ENCODE results near the gene WWOX.

Gene WWOX

DNA sequence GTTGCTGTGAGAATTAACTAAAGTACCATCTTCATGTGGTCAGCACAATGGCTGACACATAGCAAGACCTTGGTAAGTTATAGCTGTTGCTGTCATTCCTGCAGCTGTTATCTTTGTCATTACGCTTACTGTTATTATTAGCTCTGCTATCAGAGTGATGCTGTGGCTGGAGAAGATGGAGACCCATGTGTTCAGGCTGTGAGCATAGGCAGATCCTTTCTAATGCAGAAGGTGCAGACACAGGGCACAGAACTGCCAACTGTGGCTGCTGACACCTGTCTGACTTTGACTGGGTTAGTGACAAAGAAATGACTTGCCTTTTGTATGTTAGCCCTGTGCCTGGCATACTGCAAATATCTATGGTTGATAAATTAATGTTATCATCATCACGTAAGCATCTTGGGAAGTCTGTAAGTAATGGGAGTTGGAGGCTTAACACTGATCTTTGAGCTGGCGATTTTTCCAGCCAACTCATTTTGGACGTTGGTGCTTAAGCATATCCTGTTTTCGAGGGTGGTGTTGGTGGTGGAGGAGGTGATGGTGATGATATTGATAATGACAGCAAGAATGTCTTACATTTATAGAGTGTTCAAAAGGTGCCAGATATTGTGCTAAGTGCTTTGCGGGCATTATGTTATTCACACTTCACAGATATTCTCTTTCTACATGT lies 695.3 kb downstream of the WWOX start:
- TF ChIP-seq, protein P1, sequence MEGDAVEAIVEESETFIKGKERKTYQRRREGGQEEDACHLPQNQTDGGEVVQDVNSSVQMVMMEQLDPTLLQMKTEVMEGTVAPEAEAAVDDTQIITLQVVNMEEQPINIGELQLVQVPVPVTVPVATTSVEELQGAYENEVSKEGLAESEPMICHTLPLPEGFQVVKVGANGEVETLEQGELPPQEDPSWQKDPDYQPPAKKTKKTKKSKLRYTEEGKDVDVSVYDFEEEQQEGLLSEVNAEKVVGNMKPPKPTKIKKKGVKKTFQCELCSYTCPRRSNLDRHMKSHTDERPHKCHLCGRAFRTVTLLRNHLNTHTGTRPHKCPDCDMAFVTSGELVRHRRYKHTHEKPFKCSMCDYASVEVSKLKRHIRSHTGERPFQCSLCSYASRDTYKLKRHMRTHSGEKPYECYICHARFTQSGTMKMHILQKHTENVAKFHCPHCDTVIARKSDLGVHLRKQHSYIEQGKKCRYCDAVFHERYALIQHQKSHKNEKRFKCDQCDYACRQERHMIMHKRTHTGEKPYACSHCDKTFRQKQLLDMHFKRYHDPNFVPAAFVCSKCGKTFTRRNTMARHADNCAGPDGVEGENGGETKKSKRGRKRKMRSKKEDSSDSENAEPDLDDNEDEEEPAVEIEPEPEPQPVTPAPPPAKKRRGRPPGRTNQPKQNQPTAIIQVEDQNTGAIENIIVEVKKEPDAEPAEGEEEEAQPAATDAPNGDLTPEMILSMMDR (IDR thresholded peaks at IDR 0.05; ENCODE audit: control insufficient read depth, extremely low read depth, insufficient read depth) = no peak
- no peak for DNase-seq (ENCODE audit: low read depth)

DNA sequence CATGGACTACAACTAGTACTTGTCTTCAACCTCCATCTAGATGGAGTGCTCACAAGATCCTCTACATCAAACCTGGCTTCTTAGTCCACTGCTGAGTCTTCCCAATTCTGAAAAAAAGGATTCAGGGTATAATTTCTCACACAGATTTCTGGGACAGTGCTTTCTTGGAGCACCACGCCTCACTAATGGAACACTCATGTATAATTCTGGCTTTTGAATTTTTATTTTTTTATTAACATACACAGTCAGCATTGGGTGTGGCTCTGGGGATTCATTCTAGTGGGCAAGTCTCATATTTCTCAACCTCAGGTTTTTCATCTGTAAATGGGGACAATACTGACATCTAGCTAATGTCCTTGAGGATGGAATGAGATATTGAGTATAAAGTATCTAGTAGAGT lies 696.0 kb downstream of the WWOX start:
- no peak for DNase-seq (ENCODE audit: low read depth)
- H3K4me3 ChIP-seq (ENCODE audit: low read depth, low read length) = no peak overlapping the region
- TF ChIP-seq, protein P1 (IDR thresholded peaks at IDR 0.05; ENCODE audit: control insufficient read depth, extremely low read depth, insufficient read depth) = no peak

More for the DNA sequence above, 695.3 kb downstream of the WWOX start:
- no peak overlapping the region for H3K4me3 ChIP-seq (ENCODE audit: low read depth, low read length)

DNA sequence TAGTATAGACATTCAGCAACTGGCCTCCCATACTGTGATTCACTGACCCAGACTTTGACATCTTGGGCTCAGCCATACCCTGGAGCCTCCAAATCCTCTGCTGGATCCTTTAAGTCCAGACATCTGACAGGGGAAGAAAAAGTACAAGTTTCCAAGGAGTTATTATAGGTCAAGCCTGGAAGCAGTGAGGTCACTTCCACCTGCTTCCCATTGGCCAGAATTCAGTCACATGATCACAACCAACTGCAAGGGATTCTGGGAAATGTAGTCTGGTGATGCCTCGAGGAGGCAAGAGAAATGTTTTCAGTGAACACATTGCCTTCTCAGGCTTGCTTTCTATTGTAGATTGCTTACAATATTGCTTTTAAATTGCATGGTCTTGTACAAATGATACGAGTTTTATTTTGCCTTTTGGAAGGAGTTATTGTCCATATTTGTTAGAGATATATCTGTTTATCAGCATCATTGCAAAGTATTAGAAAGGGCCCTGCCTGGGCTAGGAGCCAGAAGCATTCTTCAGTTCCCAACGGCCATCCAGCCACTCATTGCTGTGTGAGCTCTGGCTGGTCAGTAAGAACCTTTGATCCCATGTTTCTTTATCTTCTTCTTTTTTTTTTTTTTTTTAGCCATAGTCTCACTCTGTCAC lies 696.9 kb downstream of the WWOX start:
- TF ChIP-seq, protein P1 (IDR thresholded peaks at IDR 0.05; ENCODE audit: control insufficient read depth, extremely low read depth, insufficient read depth) = no peak
- no peak overlapping the region for H3K4me3 ChIP-seq (ENCODE audit: low read depth, low read length)
- peak; percentile 63 for DNase-seq (ENCODE audit: low read depth)

DNA sequence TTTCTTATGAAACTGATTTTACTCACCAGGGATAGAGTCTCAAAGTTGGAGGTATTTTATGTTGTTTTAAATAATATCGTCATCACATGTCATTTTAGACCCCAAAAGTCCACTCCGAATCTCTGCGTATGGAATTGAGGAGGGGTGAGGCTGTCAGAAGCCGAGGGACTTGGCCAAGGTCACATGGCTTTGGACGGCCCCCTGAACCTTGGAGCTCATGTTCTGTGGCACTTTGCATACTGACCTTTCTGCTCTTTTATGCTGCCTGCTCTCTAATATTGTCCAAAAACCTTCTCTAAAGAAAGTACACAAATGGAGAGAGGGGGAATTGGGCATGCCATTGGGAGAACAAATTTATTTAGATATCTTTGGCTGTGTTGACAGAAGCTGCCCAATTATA lies 700.0 kb downstream of the WWOX start:
- TF ChIP-seq, protein P1 (IDR thresholded peaks at IDR 0.05; ENCODE audit: control insufficient read depth, extremely low read depth, insufficient read depth) = no peak
- no peak for DNase-seq (ENCODE audit: low read depth)
- H3K4me3 ChIP-seq (ENCODE audit: low read depth, low read length) = no peak overlapping the region

DNA sequence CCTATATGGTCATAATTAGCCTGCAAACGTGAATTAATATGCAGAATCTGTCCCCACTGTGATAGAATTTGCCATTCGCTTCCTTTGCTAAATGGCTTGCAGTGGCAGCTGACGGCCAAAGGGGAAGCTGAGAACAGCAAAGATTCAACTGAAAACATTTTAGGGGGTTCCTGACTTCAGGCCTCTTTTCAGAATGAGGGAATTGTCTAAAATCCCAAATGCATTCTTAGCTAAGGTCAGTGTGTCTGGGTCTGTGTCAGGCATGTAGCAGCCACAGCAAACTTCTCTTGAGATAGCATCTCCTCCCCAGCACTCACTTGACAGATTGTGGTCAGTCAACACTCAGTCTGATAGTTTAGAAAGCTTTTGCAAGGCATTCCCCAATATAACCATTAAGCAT lies 701.1 kb downstream of the WWOX start:
- TF ChIP-seq, protein P1 (IDR thresholded peaks at IDR 0.05; ENCODE audit: control insufficient read depth, extremely low read depth, insufficient read depth) = no peak
- DNase-seq (ENCODE audit: low read depth) = no peak
- H3K4me3 ChIP-seq (ENCODE audit: low read depth, low read length) = no peak overlapping the region

DNA sequence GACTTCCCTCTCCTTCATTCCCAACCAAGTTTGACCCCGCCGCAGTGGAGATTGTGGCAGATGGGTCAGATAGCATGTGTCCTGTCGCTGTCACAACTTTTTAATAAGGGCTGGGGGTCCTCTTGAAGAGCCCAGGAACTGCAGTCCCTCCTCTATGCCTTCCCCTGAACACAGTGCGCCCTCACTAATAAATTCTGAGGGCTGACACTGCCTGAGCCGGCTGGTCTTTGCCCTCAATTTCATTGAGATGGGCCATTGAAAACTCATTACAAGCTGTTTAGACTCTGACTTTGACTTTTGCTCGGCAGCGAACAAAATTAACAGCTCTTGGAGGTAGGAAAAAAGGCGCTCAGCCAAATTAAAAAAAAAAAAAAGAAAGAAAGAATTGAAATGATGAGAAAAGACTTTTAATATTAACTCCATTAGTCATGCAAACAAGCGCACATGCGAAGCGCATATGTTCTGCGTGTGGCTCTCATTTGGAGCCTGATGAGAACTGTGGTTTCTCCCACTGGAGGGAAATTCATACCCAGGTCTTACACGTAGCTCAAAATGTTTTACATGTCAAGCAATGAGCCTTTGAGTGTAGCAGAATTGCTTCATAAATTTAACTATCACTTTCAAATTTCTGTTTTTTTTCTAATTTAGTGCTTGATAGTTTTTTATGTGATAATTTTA lies 704.7 kb downstream of the WWOX start:
- TF ChIP-seq, protein P1 (IDR thresholded peaks at IDR 0.05; ENCODE audit: control insufficient read depth, extremely low read depth, insufficient read depth) = no peak
- H3K4me3 ChIP-seq (ENCODE audit: low read depth, low read length) = no peak overlapping the region
- no peak for DNase-seq (ENCODE audit: low read depth)

Data from LNCaP clone FGC (cell line).